ENCODE measurements around the gene AMY2B.

DNA sequence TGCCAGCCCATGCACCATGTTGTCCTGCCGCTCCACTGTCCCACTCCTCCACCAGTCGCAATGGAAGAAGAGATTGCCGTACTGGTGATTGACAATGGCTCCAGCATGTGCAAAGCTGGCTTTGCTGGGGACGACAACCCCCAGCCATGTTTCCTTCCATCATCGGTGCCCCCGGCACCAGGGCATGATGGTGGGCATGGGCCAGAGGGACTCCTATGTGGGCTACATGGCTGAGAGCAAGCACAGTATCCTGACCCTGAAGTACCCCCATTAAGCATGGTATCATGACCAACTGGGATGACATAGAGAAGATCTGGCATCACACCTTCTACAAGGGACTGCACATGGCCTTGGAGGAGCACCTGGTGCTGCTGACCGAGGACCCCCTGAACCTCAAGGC is 1.9 kb upstream of the AMY2B start:
- TF ChIP-seq EZH2 (IDR thresholded peaks at IDR 0.05; ENCODE audit: low read depth, low read length, severe bottlenecking) = no peak
- TF ChIP-seq ZNF274 (IDR thresholded peaks at IDR 0.05; ENCODE audit: borderline replicate concordance, extremely low read depth, low read length) = no peak
